Gastroesophageal sphincter (tissue), 3 donors: ENCODE data around the gene ENDOD1.

Source experiments
- CTCF ChIP-seq, 4 experiments: fragments of 200-600 bp in 2 of 4; fragments of 450-650 bp in 2 of 4; sonication (generic) in 1 of 4; IDR thresholded peaks; one replicate each; pipeline ENCODE4 v1.5.1; 2017 to 2019; ENCODE audit warnings: antibody characterized with exemption in 4 of 4, mild to moderate bottlenecking in 2 of 4, moderate library complexity in 2 of 4
- EP300 ChIP-seq: sonication (generic); formaldehyde crosslinking; IDR thresholded peaks from one replicate; pipeline ENCODE4 v1.6.1; 2017; ENCODE audit warnings: antibody characterized with exemption, mild to moderate bottlenecking
- POLR2AphosphoS5 ChIP-seq: sonication (generic); formaldehyde crosslinking; IDR thresholded peaks from one replicate; pipeline ENCODE4 v1.6.1; 2017; ENCODE audit warnings: antibody characterized with exemption

GRCh38 chr11:95161248-95161647 lies 71.6 kb downstream of the ENDOD1 start:
- TF ChIP-seq EP300 = no peak
- no peak for TF ChIP-seq CTCF (IDR thresholded peaks at IDR 0.05)
- TF ChIP-seq POLR2AphosphoS5 = no peak
